Measurements from ENCODE around the gene PITPNC1.

PITPNC1 gene

DNA sequence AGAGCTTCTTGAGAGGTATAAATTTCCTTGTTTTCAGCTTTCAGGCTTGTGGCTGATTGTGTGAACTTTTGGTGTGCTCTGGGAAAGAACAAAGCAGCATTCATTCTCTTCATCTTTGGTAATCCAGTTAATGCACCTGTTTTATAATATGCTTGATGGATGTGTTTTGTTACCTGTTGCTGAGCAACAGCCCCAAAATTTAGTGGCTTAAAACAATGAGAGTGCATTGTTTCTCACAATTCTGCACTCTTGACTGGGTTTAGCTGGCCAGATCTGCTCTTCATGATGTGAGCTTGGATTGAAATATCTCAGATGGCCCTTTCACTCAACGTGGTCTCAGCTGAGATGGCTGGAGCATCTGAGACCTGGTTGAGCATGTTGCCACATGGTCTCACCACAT lies 281.9 kb downstream of the PITPNC1 start:
- DNase-seq: no peak

DNA sequence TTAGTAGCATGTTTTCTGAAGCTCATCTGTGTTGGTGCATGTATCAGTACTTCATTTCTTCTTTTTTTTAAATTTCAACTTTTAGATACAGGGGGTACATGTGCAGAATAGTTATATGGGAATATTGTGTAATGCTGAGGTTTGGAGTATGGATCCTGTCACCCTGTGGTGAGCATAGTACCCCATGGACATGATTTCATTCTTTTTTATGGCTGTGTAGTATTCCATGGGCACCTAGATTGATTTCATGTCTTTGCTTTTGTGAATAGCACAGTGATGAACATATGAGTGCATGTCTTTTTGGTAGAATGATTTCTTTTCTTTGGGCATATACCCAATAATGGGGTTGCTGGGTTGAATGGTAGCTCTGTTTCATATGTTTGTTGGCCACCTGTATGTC lies 285.6 kb downstream of the PITPNC1 start:
- DNase-seq: no peak

DNA sequence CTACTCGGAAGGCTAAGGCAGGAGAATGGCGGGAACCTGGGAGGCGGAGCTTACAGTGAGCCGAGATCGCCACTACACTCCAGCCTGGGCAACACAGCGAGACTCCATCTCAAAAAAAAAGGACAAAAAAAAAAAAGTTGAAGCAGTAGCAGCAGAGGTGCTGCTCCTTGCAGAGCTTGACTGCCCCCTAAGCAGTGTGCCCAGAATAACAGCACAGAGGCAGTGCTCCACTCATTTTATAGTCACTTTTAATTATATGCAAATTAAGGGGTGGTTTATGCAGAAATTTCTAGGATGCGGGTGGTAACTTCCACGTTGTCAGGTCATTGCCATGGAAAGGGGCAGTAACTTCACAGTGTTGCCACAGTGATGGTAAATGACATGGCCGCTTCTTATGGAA lies 286.4 kb downstream of the PITPNC1 start:
- DNase-seq: no peak

DNA sequence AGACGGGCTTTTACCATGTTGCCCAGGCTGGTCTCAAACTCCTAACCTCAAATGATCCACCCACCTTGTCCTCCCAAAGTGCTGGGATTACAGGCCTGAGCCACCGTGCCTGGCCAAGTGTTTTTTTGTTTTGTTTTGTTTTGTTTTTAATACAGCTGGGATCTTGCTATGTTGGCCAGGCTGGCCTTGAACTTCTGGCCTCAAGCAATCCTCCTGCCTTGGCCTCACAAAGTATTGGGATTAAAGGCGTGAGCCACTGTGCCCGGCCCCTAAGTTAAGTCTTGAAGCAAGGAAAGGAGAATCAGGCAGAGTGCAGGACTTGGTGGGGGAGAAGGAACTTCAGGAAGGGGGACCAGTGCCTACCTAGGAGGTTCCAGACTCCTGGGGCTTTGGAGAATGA lies 288.9 kb downstream of the PITPNC1 start:
- DNase-seq: no peak

DNA sequence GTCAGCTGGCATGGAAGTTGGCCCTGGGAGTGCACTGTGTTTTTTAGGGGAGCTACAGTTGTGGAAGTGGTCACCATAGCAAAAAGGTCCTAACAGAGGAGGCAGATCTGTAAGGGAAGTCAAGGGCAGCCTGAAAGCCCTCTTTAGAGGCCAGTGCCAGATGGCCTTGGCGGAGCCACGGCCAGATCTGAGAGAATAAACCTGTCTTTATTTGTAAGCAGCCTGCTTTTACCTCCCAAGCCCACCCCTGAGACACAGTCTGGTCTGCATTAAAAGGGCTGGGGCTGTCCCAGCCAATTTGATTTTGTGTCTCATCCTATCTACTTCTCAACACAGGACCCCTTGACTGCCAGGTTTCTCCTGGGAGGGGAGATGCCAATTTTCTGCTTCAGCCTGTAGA lies 289.6 kb downstream of the PITPNC1 start:
- no peak for DNase-seq

DNA sequence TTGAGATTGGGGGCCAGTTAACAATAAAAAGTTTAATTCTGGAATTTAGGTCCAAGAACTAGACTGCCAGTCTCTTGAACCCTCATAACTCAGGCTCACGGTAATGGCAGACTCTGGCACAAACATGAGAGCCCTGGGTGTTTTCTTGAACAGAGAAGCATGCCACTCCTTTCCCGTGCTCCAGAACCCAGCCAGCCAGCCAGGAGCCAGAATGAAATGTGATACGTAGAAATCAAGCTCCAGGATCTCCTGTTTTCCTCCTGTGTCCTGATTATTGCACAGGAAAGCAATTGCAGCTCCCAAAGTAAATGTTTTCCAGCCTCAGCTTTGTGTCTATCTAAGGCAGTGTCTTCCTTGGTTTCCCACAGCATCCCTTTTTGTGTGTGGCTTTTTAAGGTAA lies 294.4 kb downstream of the PITPNC1 start:
- no peak for DNase-seq

DNA sequence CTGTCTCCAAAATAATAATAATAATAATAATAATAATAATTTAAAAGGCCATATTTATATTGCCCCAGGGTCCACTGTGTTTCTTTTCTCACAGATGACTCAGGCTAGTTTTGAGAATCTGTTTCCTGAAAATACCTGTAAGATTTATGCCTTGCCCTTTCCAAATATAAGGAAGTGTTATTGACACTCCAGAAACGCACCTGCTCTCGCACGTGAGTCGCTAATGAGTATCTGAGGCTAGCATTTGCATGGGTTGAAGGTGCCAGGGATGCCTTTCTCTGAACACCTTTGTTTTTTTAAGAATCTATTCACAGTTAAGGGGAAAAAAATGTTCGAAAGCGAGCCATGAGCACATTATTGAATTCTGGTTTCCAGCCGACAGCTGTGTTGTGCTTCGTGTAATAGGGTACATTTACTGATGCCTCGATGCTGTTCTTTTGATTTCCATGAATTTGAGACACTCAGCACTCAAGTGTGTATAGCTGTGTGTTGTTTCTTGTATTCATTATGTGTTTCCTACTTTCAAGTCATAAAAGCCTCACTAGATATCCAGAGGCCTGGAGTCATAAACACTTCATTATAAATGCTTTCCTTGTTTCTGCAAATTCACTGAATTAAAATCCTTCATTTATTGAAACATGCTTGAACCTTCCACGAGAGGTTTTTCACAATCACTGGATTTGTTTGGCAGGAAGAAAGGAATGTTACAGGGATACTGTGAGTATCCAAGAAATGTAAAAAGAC lies 295.7 kb downstream of the PITPNC1 start:
- no peak for DNase-seq

DNA sequence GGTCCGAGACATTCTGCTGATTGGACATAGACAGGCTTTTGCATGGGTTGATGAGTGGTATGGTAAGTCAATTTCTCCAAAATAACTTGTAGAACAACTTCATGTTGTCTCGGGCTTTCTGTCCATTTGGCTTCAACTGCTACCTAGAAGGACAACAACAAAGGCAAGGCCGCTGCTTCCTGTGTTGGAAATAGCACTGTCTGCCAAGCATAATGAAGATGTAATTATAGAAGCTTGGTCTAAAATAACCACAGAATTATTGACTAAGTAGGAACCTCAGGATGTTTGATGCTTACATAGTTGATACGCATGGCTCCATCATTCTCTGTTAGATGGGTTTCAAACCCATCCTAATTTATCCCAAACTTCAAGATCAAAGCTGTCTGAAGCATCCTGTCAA lies 298.4 kb downstream of the PITPNC1 start:
- DNase-seq: no peak

DNA sequence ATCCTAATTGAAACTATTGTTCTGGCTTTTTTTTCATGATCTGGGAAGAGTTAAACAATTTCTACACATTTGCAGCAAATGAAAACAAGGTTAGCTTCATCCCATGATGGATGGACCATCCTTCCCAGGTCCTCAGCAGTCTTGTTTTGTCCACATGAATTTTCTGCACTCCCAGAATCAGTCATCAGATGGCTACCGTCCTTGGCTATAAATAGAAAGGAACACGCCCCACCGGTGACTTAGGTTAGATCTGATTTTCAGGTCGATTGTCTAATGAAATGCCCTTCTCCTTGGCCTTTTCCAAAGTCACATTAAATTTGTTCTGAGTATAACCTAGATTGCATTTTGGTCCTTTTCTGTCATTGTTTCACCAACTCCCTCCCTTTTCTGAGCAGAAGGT lies 299.2 kb downstream of the PITPNC1 start:
- no peak for DNase-seq

DNA sequence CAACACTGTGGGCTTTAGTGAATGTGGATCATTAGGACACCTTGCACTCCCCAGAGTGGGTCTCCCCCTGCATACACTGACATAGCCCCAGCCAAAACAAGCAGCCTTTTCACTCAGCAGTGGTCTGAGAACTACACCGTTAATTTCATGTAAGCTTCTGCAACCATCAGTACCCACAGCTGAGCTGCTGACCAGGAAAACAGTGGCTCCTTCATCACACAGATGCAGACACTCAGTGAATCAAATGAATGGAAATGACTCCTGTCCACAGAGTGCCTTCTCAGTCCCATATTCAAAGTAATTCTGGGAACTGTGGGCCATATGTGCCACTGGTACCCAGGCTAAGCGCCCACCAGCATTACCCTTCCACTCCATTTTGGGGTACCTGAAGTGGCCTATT lies 301.3 kb downstream of the PITPNC1 start:
- DNase-seq: no peak

DNA sequence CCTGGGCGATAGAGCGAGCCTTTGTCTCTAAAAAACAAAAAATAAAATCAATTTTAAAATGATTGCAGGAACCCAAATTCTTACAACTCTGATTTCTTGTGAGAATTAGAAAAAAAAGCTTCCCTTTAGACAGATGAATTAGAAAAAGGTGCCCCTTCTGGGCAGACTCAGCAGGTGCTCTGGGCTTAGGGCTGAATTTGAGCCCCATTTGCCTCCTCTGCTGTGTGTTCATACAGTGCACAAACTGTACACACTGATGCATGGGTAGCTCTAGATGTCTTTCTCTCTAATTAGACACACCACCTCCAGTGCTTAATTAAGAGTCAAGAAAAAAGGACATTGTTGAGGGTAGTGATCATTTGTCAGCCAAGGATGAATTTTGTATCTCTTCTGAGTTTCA lies 302.1 kb downstream of the PITPNC1 start:
- DNase-seq: no peak

DNA sequence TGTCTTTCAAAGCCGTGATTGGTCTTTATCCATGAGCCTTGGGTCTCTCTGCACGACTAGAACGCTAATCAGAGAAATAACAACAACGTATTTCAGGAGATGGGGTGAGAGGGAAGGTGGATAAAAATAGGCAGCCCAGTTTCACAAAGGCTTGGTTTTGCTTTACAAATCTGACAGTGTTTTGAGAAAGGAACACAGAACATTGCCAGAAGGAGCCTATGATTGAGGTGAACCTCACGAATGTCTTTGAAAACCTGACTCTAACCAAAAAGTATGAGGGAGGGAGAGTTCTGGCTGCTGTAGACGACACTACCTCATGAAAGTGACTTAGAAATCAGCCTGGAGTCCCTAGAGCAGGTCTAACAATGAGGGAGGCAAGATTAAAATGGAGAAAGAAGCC lies 302.6 kb downstream of the PITPNC1 start:
- DNase-seq: no peak

DNA sequence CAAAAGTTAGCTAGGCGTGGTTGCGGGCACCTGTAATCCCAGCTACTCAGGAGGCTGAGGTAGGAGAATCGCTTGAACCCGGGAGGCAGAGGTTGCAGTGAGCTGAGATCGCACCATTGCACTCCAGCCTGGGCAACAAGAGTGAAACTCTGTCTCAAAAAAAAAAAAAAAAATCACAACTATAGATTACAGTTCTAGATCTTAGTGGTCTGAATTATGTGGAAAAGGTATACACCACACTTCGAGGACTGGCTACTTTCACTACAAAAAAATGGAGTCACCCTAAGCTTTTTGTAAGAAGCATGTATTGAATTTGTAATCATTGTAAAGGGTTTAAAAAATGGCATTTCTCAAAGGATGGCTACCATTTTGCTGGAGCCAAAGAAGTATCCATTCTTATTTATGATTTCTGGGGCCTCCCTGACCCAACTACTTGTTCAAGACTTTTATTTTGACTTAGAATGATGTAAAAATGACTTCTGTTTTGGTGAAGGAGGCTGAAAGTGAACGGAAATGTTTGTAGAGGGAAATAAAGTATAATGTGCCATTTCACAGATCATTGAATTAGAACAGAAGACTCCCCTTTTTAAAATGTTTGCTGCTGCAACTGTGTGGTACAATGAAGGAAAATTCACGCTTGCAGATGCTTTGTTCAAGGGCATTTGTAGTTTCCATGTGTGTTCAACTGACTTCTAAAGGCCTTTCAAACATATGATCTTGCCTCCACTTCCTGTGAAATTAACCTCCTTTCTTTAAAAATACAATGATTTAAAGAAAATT lies 303.6 kb downstream of the PITPNC1 start:
- DNase-seq: no peak

DNA sequence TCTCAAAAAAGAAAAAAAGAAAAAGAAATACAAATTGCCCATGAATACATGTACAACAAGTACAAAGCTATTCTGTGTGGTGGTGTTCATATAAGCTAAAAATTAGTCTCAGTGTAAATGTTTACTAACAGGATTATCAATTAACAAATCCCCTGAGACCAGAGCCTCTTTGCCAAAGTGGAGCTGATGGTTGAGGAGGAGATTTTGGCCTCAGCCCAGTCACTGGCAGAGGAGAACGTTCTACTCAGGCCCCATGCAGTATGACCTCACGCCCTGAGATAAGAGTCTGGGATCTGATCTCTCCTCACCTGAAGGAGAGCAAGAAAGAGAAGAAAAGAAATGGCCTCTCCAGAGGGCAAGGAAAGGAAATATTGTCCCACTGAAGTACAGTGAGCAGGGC lies 305.1 kb downstream of the PITPNC1 start:
- no peak for DNase-seq

DNA sequence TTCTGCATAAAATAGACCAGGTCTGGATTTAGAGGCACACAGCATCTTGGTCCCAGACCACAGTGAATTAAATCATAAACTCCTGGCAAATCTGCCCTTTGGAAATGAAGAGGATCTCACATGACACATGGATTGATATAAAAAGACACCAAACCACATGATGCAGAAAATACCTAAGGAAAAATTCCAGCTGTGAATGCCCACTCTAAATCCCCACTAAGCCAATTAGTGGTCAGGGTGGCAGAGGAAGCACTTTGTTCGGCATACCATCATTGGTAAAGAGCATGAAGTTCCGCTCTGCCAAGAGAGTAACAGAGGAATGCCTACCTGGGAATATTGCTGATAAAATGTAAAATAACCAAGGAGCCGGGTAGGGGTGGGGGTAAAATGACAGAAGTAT lies 308.3 kb downstream of the PITPNC1 start:
- no peak for DNase-seq

DNA sequence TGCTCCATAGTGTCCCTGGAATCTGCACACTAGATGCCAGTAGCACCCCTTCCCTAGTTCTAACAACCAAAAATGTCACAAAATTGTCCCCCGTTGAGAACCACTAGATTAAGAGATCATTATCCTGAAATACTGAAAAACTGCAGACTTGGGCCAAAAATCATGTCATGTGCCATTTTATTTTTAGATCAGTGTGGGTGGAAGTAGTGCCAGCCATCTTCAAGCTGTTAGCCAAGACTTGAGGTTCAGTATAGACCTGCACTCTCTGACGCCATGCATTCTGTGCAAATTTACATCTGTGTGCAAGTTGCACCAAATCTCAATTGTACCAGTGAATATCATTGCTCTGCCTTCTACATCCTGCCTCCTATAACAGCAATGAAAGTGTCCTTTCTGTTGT lies 309.2 kb downstream of the PITPNC1 start:
- DNase-seq: no peak

DNA sequence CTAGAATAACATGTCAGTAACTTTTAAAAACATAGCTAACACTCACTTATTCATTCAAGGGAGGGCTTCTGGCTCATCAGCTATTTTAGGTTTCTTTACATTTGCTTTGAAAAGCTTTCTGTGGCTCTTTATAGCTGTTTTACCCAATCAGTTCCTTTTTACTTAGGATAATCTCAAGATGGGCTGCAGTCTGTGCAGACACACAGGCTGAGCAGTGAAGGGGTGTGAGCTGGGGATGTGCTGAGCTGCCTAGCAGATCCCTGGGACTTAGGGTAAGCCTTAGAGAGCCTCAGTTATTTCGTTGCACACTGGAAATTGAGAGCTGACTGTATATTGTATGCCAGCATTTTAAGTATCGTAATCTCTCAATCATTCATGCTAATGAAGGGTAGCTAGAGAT lies 310.4 kb downstream of the PITPNC1 start:
- no peak for DNase-seq

DNA sequence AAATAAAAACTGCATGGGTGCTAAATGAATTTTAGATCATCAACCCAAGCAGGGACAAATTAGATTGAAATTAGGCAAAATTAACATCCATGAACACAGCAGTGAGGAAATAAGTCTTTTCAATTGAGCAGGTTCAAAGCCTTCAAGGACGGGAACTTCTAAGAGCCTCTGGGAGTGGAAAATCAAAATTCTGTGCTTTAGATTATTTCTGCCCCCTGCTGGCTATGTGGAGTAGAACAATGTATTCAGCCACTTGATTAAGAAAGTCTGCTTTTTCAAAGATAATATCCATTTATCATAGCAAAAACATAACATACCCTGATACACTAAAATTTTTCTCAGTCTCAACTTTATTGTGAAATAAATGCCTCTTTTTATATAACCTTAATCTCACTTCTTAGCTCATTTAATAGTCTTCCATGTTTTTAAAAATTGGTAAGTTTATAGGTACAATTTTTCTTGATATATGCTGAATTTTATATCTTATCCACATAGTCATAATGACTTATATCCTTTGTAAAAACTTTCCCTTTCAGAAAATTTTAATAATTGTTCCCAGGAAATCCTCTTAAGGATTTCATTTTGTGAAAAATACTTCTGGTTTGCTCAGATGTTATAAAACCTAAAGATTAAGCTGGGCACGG lies 312.6 kb downstream of the PITPNC1 start:
- DNase-seq: peak; percentile 58

DNA sequence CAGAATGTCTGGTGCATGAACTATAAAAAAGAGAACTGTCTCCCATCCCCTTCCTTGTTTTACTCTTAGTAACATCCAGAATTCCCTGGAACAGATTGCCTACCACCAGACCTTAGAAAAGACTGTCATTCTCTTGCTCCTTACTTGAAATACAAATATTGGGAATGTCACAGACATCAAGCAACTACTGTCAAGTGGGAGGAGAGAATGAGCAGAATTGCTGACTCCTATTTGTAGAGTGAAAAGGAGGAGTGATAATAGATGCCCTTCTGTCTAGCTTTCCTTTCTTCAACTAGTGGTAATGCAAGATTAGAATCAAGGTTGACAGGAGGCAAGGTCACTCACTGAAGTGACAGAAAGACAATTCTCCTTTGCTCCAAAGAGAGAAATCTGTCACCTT lies 316.7 kb downstream of the PITPNC1 start:
- no peak for DNase-seq

DNA sequence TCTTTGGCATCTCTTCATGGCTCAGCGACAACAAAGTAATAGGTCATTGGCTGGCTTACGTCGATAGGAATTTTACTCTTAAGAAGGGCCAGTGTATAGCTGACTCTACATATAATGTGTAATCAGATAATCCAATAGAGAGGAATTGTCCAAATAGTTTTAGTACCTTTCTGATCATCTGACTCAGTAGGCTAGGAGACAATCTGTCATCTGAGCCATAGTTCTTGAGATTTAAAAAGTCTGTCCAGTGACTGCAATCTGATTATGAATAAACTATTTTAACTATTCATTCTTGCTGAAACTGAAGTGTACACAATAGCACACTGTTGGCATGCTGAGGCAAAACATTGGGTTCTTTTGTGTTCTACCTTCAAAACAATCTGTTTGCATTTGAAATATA lies 319.3 kb downstream of the PITPNC1 start:
- DNase-seq: no peak

DNA sequence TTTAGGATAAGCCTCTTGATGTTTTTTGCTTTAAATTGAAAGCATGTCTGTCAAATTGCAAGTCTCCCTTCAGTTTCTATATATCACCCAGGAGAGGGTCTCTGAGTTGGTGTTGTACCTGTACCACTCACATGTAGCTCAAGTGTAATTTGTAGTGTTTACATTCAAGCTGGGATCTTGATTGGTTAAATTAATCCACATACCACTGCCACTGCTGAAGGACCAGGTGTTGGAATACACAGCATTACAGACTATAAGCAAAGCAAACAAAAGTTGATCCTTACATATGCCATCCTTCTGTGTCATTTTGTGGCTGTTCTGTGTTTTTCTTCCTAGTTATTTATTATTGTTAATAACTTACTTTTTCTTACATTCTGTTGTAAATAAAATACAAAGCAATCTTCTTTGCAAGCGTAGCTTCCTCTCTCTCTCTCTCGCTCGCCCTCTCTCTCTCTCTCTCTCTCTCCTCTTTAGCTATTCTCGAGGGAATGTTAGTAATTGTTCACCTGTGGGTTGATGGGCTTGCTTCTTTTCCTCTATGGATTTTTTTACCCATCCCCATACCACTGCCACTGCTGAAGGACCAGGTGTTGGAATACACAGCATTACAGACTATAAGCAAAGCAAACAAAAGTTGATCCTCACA lies 319.9 kb downstream of the PITPNC1 start:
- no peak for DNase-seq

DNA sequence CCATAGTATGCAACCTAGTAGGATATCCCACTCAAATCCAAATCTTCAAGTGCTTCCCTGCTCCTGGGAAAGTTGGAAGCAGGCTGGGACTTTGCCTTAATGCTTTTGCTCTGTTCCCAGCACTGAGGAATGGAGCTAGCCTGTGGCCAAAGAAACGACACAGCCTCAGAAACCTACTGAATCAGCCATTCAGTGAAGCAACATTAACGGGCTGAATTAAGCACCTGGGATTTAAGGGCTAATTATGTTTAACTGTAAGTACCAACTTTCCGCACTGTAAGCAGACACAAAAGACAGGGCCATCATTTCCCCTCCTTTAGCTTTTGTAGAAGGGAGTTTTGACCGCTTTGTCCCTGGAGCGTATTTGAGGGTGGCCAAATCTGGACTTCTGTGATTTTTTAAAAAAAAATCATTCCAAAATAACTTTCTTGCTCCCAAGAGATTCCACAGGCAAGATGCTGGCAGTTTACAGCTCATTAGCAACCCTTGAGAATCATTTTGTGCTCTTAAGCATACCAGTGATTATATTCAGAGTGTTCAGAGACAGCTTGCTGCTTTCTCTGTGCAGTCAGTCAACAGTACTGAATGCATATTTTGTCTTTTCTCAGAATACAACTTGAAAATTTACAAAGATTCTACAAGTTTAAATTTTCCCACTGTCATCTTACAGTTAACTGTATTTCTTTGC lies 323.1 kb downstream of the PITPNC1 start:
- DNase-seq: no peak

DNA sequence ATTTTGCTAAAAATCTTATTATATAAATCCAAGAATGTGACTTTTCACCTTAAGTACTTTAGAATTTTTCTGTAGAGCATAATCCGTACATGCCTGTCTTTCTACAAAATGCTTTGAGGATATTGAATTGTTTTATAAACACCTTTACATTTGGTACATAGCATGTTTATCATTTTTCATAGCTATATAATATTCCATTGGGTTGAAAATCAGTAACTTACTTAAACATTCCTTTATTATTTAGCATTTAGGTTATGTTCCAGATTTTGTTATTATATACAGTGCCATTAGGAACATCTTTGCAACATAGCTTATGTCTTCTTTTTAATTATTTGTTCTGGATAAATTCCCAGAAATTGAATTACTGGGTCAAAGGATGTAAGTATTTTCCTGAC lies 323.6 kb downstream of the PITPNC1 start:
- DNase-seq: no peak
